HEK293T (cell line): ENCODE data around the gene SARS1.

Source experiments
- CTCF ChIA-PET: fragments of 350-600 bp; formaldehyde crosslinking; extraction: SDS; loops from one replicate; lab custom pipeline; 2021; ENCODE audit warnings: antibody characterized with exemption, inconsistent platforms; lab: Yijun Ruan, JAX
- POLR2A ChIA-PET: fragments of 350-600 bp; formaldehyde crosslinking; extraction: SDS; loops from one replicate; lab custom pipeline; 2020; ENCODE audit warnings: antibody characterized with exemption, inconsistent platforms; lab: Yijun Ruan, JAX
- DNase-seq: peaks from one replicate; pipeline ENCODE4 v3.0.0; 2012; ENCODE audit warnings: mixed read lengths; ENCODE audit errors: extremely low spot score
- ARNT ChIP-seq: fragments of 450-650 bp; IDR thresholded peaks from 2 replicates; pipeline ENCODE4 v1.6.1; 2017; ENCODE audit warnings: mild to moderate bottlenecking
- BHLHE40 ChIP-seq: fragments of 450-650 bp; IDR thresholded peaks from 2 replicates; pipeline ENCODE4 v1.6.1; 2016; ENCODE audit warnings: mild to moderate bottlenecking, moderate library complexity, borderline replicate concordance
- CTBP1 ChIP-seq: fragments of 450-650 bp; IDR thresholded peaks from 2 replicates; pipeline ENCODE4 v1.6.1; 2016; ENCODE audit warnings: borderline replicate concordance
- ELF4 ChIP-seq: fragments of 450-650 bp; IDR thresholded peaks from 2 replicates; pipeline ENCODE4 v1.6.1; 2017; ENCODE audit warnings: antibody characterized with exemption
- FOXA1 ChIP-seq: fragments of 450-650 bp; IDR thresholded peaks from 2 replicates; pipeline ENCODE4 v1.6.1; 2016; ENCODE audit warnings: mild to moderate bottlenecking
- FOXK2 ChIP-seq: fragments of 450-650 bp; IDR thresholded peaks from 2 replicates; pipeline ENCODE4 v1.6.1; 2016; ENCODE audit warnings: mild to moderate bottlenecking
- FOXM1 ChIP-seq: fragments of 450-650 bp; IDR thresholded peaks from 2 replicates; pipeline ENCODE4 v1.6.1; 2017; ENCODE audit warnings: mild to moderate bottlenecking, borderline replicate concordance
- HDGF ChIP-seq: fragments of 450-650 bp; IDR thresholded peaks from 2 replicates; pipeline ENCODE4 v1.6.1; 2017; ENCODE audit warnings: antibody characterized with exemption, borderline replicate concordance
- L3MBTL2 ChIP-seq: fragments of 450-650 bp; conservative IDR thresholded peaks from 2 replicates; pipeline ENCODE4 v1.6.1; 2016; ENCODE audit warnings: mild to moderate bottlenecking
- LEF1 ChIP-seq: fragments of 450-650 bp; IDR thresholded peaks from 2 replicates; pipeline ENCODE4 v1.6.1; 2017; ENCODE audit warnings: mild to moderate bottlenecking, borderline replicate concordance
- NFRKB ChIP-seq: fragments of 450-650 bp; IDR thresholded peaks from 2 replicates; pipeline ENCODE4 v1.6.1; 2016; ENCODE audit warnings: mild to moderate bottlenecking, moderate library complexity
- SP1 ChIP-seq: fragments of 450-650 bp; IDR thresholded peaks from 2 replicates; pipeline ENCODE4 v1.6.1; 2017
- SUZ12 ChIP-seq: fragments of 450-650 bp; IDR thresholded peaks from 2 replicates; pipeline ENCODE4 v1.6.1; 2016; ENCODE audit warnings: mild to moderate bottlenecking
- TARDBP ChIP-seq: fragments of 450-650 bp; IDR thresholded peaks from 2 replicates; pipeline ENCODE4 v1.6.1; 2016
- ZNF384 ChIP-seq: fragments of 450-650 bp; IDR thresholded peaks from 2 replicates; pipeline ENCODE4 v1.6.1; 2016
- TF ChIP-seq, protein P1 (sequence below): fragments of 450-650 bp; IDR thresholded peaks from 2 replicates; pipeline ENCODE4 v1.6.1; 2016

The SARS1 gene

DNA sequence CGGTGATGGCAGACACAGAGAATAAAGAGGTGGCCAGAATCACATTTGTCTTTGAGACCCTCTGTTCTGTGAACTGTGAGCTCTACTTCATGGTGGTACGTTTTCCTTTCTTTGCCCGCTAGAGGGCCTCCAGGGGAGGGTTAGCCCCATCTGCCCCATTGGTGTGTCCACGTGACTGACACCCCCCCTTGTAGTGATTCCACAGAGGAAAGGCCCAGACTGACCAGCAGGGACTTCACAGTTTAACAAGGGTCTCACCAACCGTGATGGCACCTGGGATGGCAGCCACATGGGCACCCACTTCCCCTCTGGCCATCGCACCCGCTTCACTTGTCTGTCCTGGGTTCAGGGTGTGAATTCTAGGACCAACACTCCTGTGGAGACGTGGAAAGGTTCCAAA is 22.3 kb upstream of the SARS1 start:
- ChIA-PET CTCF (interaction anchor here (0.6 to 1.9 kb wide), 5 partner anchors 8 to 101 kb away, joined by 3 to 7 read pairs (median 4); partner anchors contain the start of gene TMEM167B), POLR2A (interaction anchor here (3.2 kb wide), 1 partner anchor 91 kb away, joined by 11 read pairs; no protein-coding TSS in a partner anchor)
- TF ChIP-seq FOXM1: 0 out of 2 replicates have a peak, but pooled peaks have one; percentile 4
- no peak for TF ChIP-seq SP1
- peak; percentile 44 for DNase-seq

DNA sequence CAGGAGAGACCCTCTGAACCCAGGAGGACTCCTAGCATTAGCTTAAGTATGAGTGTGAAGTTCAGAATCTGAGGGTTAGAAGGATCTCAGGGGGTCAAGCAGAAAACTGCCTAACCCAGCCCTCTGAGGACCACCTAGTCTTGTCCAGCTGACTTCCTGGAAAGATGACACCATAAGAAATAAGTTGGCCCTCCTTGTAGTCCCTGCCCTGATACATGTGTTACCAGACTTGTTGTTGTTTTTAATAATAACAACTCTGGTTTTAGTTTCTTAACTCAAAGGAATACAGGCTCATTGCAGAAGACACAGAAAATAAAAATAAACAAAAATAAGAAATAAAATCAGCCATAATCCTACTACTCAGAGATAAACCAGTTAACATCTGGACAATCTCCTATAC is 21.8 kb upstream of the SARS1 start:
- no peak for DNase-seq
- ChIA-PET POLR2A (interaction anchor here (3.2 kb wide), 1 partner anchor 92 kb away, joined by 11 read pairs; no protein-coding TSS in a partner anchor), CTCF (interaction anchor here (1.0 to 1.9 kb wide), 3 partner anchors 8 to 12 kb away, joined by 4 to 7 read pairs (median 4); no protein-coding TSS in a partner anchor)
- no peak for TF ChIP-seq FOXK2
- TF ChIP-seq, protein P1, sequence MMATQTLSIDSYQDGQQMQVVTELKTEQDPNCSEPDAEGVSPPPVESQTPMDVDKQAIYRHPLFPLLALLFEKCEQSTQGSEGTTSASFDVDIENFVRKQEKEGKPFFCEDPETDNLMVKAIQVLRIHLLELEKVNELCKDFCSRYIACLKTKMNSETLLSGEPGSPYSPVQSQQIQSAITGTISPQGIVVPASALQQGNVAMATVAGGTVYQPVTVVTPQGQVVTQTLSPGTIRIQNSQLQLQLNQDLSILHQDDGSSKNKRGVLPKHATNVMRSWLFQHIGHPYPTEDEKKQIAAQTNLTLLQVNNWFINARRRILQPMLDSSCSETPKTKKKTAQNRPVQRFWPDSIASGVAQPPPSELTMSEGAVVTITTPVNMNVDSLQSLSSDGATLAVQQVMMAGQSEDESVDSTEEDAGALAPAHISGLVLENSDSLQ: no peak

DNA sequence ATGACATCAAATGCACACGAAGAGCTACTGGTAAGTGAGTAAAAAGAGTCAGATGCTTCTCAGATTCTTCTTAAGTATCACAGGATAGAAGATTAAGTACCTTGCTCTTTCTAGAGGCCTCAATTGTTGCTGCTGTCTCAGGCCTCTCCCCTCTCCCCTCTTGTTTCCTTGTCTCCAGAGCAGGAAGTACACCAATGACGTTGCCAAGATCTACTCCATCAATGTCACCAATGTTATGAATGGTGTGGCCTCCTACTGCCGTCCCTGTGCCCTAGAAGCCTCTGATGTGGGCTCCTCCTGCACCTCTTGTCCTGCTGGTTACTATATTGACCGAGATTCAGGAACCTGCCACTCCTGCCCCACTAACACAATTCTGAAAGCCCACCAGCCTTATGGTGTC is 21.3 kb upstream of the SARS1 start:
- CTCF ChIA-PET: interaction anchor here (1.6 kb wide), 1 partner anchor 11 kb away, joined by 7 read pairs; no protein-coding TSS in a partner anchor
- POLR2A ChIA-PET: no interaction called here
- no peak for DNase-seq
- TF ChIP-seq SUZ12 (no peak), ELF4 (no peak), HDGF (no peak), FOXK2 (no peak), ARNT (no peak), TARDBP (no peak), SP1 (no peak), CTBP1 (no peak), ZNF384 (no peak), FOXM1 (no peak), L3MBTL2 (no peak), LEF1 (no peak), FOXA1 (no peak), NFRKB (no peak), BHLHE40 (no peak)
- TF ChIP-seq, protein P1: no peak

DNA sequence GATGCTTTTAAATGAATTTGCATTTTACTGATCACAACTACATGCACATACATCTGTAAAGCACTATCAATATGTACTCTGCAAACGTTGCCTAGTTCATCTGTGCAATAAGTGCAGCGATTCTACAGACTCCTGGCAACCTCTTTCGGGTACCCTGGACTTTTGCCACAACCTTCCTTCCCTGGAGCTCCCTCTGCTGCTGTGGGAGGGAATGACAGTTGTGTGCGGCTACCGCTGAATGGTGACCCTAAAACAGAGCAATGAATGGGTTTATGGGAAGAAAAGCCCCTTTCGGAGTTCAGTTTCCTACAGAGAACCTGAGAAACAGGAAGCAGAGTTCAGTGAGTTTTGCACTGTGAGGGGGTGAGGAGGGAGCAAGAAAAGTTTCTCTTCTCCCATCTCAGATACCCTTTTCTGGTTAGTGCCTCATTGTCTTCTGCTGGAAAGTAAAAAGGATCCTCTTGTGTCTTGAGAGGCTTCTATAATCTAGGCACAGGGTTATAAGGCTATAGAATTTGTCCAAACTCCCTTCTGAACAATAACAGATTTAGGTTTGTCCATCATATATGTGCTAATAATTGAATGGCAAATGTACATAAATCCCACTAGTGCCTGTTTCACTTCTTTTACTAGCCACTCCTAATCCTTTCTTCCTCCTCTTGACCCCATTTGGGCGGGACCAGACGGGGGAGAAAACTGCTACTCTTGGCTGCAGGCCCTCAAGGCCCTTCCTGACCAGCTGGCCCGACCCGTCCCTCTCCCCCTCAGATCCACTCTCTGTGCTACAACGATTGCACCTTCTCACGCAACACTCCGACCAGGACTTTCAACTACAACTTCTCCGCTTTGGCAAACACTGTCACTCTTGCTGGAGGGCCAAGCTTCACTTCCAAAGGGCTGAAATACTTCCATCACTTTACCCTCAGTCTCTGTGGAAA is 19.8 kb upstream of the SARS1 start:
- peak; percentile 87 for DNase-seq
- ChIA-PET CTCF (interaction anchor here (0.6 to 1.8 kb wide), 14 partner anchors 12 to 1774 kb away, joined by 3 to 10 read pairs (median 3); partner anchors contain the start of gene TMEM167B), POLR2A (interaction anchor here (1.0 to 1.1 kb wide), 2 partner anchors 94 to 104 kb away, joined by 5 to 7 read pairs; partner anchors contain the start of gene TMEM167B)
- no peak for TF ChIP-seq CTBP1
- TF ChIP-seq FOXM1: no peak
- TF ChIP-seq ZNF384: no peak
- no peak for TF ChIP-seq ELF4
- TF ChIP-seq HDGF: no peak
- no peak for TF ChIP-seq ARNT
- no peak for TF ChIP-seq SUZ12
- TF ChIP-seq L3MBTL2: no peak

DNA sequence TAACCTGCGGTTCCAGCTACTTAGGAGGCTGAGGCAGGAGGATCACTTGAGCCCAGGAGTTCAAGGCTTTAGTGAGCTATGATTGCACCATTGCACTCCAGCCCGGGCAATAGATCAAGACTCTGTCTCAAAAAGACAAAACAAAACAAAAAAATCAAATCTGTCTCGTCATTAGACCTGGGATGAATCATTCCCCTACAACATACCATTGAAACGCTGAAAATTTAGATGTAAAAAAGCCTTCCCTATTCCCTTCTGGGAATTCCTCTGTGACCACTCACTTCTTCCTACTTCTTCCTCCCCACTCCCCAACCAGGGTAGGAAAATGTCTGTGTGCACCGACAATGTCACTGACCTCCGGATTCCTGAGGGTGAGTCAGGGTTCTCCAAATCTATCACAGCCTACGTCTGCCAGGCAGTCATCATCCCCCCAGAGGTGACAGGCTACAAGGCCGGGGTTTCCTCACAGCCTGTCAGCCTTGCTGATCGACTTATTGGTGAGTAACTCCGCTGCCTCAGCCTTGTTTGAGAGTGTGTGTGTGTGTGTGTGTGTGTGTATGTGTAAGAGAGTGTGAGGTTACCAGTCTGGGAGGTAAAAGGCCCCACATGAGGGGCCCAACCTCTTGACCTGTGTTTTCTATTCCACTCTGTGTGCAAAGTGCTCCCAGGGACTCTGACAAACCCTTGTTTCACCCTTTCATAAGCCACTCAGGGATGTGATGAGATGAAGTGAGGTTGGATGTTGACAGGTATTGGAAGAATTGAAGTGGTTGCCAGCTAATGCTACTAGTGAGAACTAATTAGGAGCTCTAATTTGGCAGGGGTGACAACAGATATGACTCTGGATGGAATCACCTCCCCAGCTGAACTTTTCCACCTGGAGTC is 16.3 kb upstream of the SARS1 start:
- CTCF ChIA-PET: interaction anchor here (1.4 kb wide), 1 partner anchor 201 kb away, joined by 6 read pairs; the partner anchor contains the start of gene SORT1
- POLR2A ChIA-PET: interaction anchor here (1.4 to 1.6 kb wide), 3 partner anchors 11 to 43 kb away, joined by 3 read pairs; no protein-coding TSS in a partner anchor
- TF ChIP-seq FOXM1 (no peak), FOXK2 (no peak), TARDBP (no peak), ZNF384 (no peak), FOXA1 (no peak), CTBP1 (no peak), ELF4 (no peak), SUZ12 (no peak), NFRKB (no peak), LEF1 (no peak), HDGF (no peak), ARNT (no peak), L3MBTL2 (no peak), BHLHE40 (no peak), SP1 (no peak)
- TF ChIP-seq, protein P1: no peak
- DNase-seq: no peak
